ENCODE data around the gene ZDHHC8. TPM values are rescaled to one million over a fixed set of nuclear protein-coding genes. Genes with fewer than 3 reads are reported as not detected.

Gene ZDHHC8
- total RNA-seq, 1 experiment from 2014 or later: 39.9 TPM

DNA sequence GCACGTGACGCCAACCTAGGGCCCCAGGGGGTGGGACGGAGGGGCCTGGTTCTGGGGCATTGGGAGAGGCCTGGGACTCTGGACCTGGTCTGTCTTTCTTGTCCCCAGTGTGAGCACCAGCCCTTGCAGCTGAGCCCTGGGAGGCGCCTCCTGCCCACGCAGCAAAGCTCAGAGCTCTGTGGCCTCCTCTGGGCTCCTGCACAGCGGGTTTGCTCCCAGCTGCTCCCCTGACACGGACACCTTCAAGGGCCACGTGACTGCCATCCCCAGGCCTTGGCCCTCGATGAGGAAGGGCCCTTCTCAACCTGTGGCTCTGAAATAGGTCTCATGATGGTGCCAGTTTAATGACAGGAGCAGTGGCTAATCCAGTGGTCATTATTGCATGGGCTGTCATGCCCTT lies 50.8 kb downstream of the ZDHHC8 start:
- POLR2A ChIA-PET: no interaction called here
- Histone ChIP-seq H3K36me3 (ENCODE audit: control insufficient read depth, insufficient read depth, low read length) (no peaks in the 10 kb centered on the region), H3K4me3 (ENCODE audit: low read depth, low read length) (no peak overlapping the region), H3K9me3 (no peaks in the 10 kb centered on the region), H3K27me3 (replicated peaks; ENCODE audit: control insufficient read depth, insufficient read depth, low read length) (no peaks in the 10 kb centered on the region), H3K4me1 (no peaks in the 10 kb centered on the region)
- Mint-ChIP-seq H3K27ac (ENCODE audit: unreplicated experiment) (no peak overlapping the region), H3K4me3 (ENCODE audit: unreplicated experiment) (no peak overlapping the region), H3K27me3 (ENCODE audit: insufficient read depth, unreplicated experiment) (no peaks in the 10 kb centered on the region), H3K9me3 (ENCODE audit: unreplicated experiment) (no peaks in the 10 kb centered on the region), H3K36me3 (ENCODE audit: insufficient read depth, unreplicated experiment) (no peaks in the 10 kb centered on the region), H3K4me1 (ENCODE audit: low read depth, unreplicated experiment) (no peaks in the 10 kb centered on the region)
- intact Hi-C loops (cut with micrococcal nuclease; ENCODE audit: unreplicated experiment): no loop called here
- CTCF ChIA-PET: interaction anchor here (1.0 kb wide), 1 partner anchor 29 kb away, joined by 3 read pairs; no protein-coding TSS in a partner anchor
- BruUV-seq (replicated peaks): no TSS peak
- DNase-seq: no peak
- TF ChIP-seq, protein P1, sequence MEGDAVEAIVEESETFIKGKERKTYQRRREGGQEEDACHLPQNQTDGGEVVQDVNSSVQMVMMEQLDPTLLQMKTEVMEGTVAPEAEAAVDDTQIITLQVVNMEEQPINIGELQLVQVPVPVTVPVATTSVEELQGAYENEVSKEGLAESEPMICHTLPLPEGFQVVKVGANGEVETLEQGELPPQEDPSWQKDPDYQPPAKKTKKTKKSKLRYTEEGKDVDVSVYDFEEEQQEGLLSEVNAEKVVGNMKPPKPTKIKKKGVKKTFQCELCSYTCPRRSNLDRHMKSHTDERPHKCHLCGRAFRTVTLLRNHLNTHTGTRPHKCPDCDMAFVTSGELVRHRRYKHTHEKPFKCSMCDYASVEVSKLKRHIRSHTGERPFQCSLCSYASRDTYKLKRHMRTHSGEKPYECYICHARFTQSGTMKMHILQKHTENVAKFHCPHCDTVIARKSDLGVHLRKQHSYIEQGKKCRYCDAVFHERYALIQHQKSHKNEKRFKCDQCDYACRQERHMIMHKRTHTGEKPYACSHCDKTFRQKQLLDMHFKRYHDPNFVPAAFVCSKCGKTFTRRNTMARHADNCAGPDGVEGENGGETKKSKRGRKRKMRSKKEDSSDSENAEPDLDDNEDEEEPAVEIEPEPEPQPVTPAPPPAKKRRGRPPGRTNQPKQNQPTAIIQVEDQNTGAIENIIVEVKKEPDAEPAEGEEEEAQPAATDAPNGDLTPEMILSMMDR (IDR thresholded peaks at IDR 0.05; ENCODE audit: insufficient read depth in 1 of 2, low read depth in 1 of 2, low read length in 1 of 2, severe bottlenecking in 1 of 2, unreplicated experiment in 1 of 2): no peak

DNA sequence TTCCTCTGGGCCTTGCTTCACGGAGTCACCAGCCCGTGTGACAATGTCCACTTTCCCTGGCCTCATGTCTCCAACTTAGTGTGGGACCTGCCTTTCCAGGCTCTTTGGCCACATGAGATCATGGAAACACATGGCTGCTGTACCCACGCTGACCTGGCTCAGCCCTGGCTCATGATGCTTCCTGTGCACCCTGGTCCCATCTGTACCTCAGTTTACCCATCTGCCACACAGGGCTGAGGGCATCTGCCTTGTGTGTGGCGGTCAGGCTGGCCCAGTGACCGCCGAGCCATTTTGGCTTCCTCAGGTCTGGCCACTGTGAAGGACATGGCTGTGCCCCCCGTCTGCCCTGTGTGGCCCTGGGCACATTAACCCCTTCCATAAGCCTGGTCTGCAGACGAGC lies 51.5 kb downstream of the ZDHHC8 start:
- POLR2A ChIA-PET: no interaction called here
- Histone ChIP-seq H3K9me3 (no peaks in the 10 kb centered on the region), H3K4me3 (ENCODE audit: low read depth, low read length) (no peak overlapping the region), H3K36me3 (ENCODE audit: control insufficient read depth, insufficient read depth, low read length) (no peaks in the 10 kb centered on the region), H3K4me1 (no peaks in the 10 kb centered on the region), H3K27me3 (replicated peaks; ENCODE audit: control insufficient read depth, insufficient read depth, low read length) (no peaks in the 10 kb centered on the region)
- Mint-ChIP-seq H3K4me3 (ENCODE audit: unreplicated experiment) (no peak overlapping the region), H3K36me3 (ENCODE audit: insufficient read depth, unreplicated experiment) (no peaks in the 10 kb centered on the region), H3K27me3 (ENCODE audit: insufficient read depth, unreplicated experiment) (no peaks in the 10 kb centered on the region), H3K9me3 (ENCODE audit: unreplicated experiment) (no peaks in the 10 kb centered on the region), H3K27ac (ENCODE audit: unreplicated experiment) (no peak overlapping the region), H3K4me1 (ENCODE audit: low read depth, unreplicated experiment) (no peaks in the 10 kb centered on the region)
- BruUV-seq (replicated peaks): no TSS peak
- TF ChIP-seq, protein P1 (IDR thresholded peaks at IDR 0.05; ENCODE audit: insufficient read depth in 1 of 2, low read depth in 1 of 2, low read length in 1 of 2, severe bottlenecking in 1 of 2, unreplicated experiment in 1 of 2): no peak
- CTCF ChIA-PET: no interaction called here
- DNase-seq: no peak
- intact Hi-C loops (cut with micrococcal nuclease; ENCODE audit: unreplicated experiment): no loop called here

DNA sequence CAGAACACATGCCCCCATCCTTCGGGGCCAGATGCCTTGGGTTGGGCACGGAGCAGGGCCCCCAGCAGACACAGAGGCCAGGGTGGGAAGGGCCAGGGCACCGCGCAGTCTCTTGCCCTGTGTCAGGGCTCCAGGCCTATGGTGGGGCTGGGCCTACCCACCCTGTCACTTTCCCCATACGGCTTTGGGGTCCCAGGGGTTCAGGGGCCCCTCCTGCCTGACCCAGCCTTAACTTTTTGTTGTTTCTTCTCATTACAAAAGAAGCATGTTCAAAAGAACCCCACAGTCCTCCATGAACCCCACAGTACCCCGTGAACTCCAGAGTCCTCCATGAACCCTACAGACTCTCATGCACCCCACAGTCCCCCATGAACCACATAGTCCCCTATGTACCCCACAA lies 52.2 kb downstream of the ZDHHC8 start:
- DNase-seq: no peak
- H3K27ac Mint-ChIP-seq (ENCODE audit: unreplicated experiment): no peak overlapping the region
- ChIA-PET CTCF (no interaction called here), POLR2A (no interaction called here)
- intact Hi-C loops (cut with micrococcal nuclease; ENCODE audit: unreplicated experiment): no loop called here
- H3K4me3 ChIP-seq (ENCODE audit: low read depth, low read length): no peak overlapping the region
- H3K36me3 ChIP-seq (ENCODE audit: control insufficient read depth, insufficient read depth, low read length): no peaks in the 10 kb centered on the region
- H3K4me1 ChIP-seq: no peaks in the 10 kb centered on the region
- TF ChIP-seq, protein P1 (IDR thresholded peaks at IDR 0.05; ENCODE audit: insufficient read depth in 1 of 2, low read depth in 1 of 2, low read length in 1 of 2, severe bottlenecking in 1 of 2, unreplicated experiment in 1 of 2): no peak
- no peaks in the 10 kb centered on the region for H3K9me3 ChIP-seq
- no peaks in the 10 kb centered on the region for H3K9me3 Mint-ChIP-seq (ENCODE audit: unreplicated experiment)
- BruUV-seq (replicated peaks): no TSS peak
- H3K36me3 Mint-ChIP-seq (ENCODE audit: insufficient read depth, unreplicated experiment): no peaks in the 10 kb centered on the region
- H3K27me3 ChIP-seq (replicated peaks; ENCODE audit: control insufficient read depth, insufficient read depth, low read length): no peaks in the 10 kb centered on the region
- H3K4me3 Mint-ChIP-seq (ENCODE audit: unreplicated experiment): no peak overlapping the region
- H3K27me3 Mint-ChIP-seq (ENCODE audit: insufficient read depth, unreplicated experiment): no peaks in the 10 kb centered on the region
- no peaks in the 10 kb centered on the region for H3K4me1 Mint-ChIP-seq (ENCODE audit: low read depth, unreplicated experiment)

All from Caco-2 (cell line).